ENCODE data around the gene KLHDC10.

GRCh38 chr7:130143986-130144311 lies 73.6 kb downstream of the KLHDC10 start:
- TF ChIP-seq ZBTB21 (CRISPR knock-in tag; IDR thresholded peaks at IDR 0.05) (no peak), MLXIP (CRISPR knock-in tag; IDR thresholded peaks at IDR 0.05; ENCODE audit: borderline replicate concordance) (no peak), E2F1 (CRISPR knock-in tag; IDR thresholded peaks at IDR 0.05) (no peak), ELK4 (CRISPR knock-in tag; IDR thresholded peaks at IDR 0.05; ENCODE audit: borderline replicate concordance) (no peak), HMGXB4 (CRISPR knock-in tag; IDR thresholded peaks at IDR 0.05; ENCODE audit: borderline replicate concordance in 1 of 2, low read depth in 1 of 2) (no peak), CTCF (CRISPR knock-in tag; IDR thresholded peaks at IDR 0.05) (no peak), NR2C2 (CRISPR knock-in tag; IDR thresholded peaks at IDR 0.05; ENCODE audit: borderline replicate concordance) (no peak), ZNF3 (CRISPR knock-in tag; IDR thresholded peaks at IDR 0.05) (no peak), REPIN1 (CRISPR knock-in tag; IDR thresholded peaks at IDR 0.05; ENCODE audit: borderline replicate concordance, low read depth) (no peak), AHR (CRISPR knock-in tag; IDR thresholded peaks at IDR 0.05) (no peak), SMARCC2 (IDR thresholded peaks at IDR 0.05) (no peak), JDP2 (CRISPR knock-in tag; IDR thresholded peaks at IDR 0.05; ENCODE audit: borderline replicate concordance) (no peak), PRDM4 (CRISPR knock-in tag; IDR thresholded peaks at IDR 0.05; ENCODE audit: borderline replicate concordance) (no peak), MTA1 (CRISPR knock-in tag; IDR thresholded peaks at IDR 0.05; ENCODE audit: borderline replicate concordance) (no peak)
